Measurements from ENCODE around the gene SH3RF3. TPM values are rescaled to one million over a fixed set of nuclear protein-coding genes. Genes with fewer than 3 reads are reported as not detected.

The SH3RF3 gene
- polyA plus RNA-seq, 4 donors = 4.8 to 5.7 (median 5.1) TPM

GRCh38 chr2:109501461-109501860, 372.5 kb downstream of the SH3RF3 start:
- DNase-seq (ENCODE audit: low read depth in 4 of 4, low spot score in 3 of 4) = no peak

DNA sequence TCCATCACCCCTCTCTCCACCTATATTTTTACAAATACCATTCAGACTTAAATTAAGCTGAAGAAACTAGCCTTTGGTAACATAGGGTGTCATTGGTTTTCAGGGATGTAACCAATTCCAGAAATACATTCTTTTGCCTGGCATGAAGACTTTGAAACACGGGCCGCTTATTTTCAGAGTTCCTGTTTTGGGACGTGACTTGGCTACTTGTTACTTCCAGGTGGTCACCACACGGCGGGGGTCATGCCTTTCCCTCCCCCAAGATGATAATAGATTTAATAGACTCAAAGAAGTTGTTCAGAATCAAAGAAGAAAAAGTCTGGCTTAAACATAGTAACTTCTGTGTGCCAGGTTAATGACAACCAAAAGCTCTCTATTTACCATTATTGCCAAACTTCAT, 374.2 kb downstream of the SH3RF3 start:
- no peak for DNase-seq (ENCODE audit: low read depth in 4 of 4, low spot score in 3 of 4)

GRCh38 chr2:109507217-109507616, 378.2 kb downstream of the SH3RF3 start:
- DNase-seq (ENCODE audit: low read depth in 4 of 4, low spot score in 3 of 4) = no peak

DNA sequence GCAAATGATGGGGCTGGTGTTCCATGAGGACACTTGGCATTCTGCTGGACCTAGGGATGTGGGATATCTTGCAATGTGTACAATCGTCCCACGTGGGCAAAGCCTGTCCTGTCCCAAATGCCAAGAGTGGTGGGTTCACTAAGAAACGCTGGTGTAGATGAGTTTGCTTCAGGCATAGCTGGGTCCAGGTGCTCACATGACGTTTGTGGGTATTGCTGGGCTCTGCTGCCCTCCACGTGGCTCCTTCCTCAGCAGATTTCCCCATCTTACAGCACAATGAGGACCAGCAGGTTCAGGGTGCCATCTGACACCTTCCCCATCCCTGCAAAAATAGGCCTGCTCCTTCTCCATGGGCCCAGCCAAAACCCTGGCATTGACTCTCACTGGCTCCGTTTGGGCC, 378.8 kb downstream of the SH3RF3 start:
- no peak for DNase-seq (ENCODE audit: low read depth in 4 of 4, low spot score in 3 of 4)

DNA sequence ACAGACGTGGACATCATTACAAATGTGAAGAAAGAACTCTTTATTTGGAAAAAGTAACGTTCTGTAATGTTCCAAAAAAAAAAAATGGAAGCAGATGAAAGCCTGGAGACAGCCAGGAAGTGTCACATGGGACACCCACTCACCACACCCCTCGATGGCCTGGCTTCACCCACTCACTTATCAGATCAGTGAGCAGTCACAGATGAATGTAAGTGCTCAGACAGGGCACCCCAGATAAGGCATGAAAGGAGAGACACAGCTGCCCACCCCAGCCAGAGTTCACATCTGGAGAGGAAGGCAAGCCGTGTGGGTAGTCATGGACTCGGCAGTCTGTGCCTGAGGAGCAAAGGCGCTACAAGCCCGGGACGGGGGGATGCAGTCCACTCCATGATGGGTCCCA, 379.6 kb downstream of the SH3RF3 start:
- DNase-seq (ENCODE audit: low read depth in 4 of 4, low spot score in 3 of 4) = no peak

DNA sequence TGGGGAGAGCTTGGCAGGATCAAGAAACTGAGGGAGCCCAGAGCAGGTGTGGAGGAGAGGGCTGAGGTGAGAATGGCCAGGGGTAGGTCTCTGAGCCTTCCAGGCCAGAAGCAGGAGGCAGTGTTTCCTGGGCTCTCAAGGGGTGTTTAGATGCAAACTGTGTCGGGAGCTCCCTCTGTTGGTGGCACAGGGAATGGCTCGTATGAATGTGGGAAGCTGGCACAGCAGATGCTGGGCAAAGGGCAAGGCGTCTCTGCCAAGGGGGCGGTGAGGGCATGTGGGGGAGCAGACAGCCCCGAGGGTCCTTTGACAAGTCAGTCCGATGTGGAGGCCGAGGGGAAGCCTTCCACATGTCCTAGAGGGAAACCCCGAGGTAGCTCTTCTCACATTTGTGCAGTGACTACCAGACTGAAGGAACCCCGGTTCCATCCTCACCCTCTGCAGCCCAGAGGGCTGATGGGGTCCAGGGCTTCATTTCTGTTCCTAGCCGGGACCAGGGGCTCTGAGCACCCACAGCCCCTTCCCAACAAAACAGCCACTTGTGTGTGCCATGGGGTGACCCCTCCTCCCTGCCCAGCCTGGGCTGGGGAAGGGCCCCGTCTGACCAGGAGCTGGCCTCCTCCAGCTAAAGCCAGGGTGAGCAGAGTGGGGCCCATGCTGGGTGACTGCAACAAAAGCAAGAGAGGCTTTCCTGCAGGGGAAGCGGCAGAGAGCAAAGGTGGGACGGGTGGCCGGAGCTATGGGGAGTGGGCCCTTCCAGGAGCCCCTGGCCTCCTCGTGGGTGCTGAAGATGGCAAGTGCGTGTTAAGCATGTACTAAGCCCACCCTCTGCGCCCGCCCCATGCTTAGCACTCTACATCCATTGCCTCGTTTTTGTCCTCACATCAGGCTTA, 381.4 kb downstream of the SH3RF3 start:
- DNase-seq (ENCODE audit: low read depth in 4 of 4, low spot score in 3 of 4) = peak; percentile 63 to 73 (median 70)

DNA sequence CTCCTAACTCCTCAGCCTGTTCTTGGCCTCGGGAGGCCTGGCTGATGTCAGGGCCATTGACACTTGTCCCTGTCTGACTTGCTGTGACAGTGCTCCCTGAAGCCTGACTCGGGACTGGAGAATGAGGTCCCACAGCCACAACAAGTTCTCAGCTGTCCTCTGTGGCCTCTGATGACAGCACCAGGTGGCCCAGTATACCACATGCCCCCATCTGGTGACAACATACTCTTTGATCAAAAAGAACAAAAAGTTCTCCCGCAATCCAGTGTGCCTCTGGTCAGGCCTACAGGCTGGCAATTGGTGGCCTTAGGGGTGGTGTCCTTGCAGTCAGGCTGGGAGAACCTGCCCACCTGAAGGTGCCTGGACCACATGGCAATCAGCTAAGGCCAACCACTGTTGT, 382.2 kb downstream of the SH3RF3 start:
- no peak for DNase-seq (ENCODE audit: low read depth in 4 of 4, low spot score in 3 of 4)

GRCh38 chr2:109512076-109512475, 383.1 kb downstream of the SH3RF3 start:
- no peak for DNase-seq (ENCODE audit: low read depth in 4 of 4, low spot score in 3 of 4)

DNA sequence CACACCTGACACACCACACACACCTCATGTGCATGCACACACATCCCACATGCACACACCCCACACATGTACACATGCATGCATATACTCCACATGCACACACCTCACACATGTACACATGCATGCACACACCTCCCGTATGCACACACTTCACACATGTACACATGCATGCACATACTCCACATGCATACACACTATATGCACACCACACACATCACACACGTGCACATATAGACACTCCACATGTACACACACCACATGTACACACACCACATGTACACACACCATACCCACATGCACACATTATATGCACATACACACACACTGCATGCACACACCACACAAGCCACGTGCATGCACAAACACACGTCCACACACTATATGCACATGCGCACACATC, 384.2 kb downstream of the SH3RF3 start:
- DNase-seq (ENCODE audit: low read depth in 4 of 4, low spot score in 3 of 4) = no peak

GRCh38 chr2:109513749-109514588, 385.0 kb downstream of the SH3RF3 start:
- DNase-seq (ENCODE audit: low read depth in 4 of 4, low spot score in 3 of 4) = no peak

- DNase-seq (ENCODE audit: low read depth in 4 of 4, low spot score in 3 of 4) = no peak
These were observed 385.9 kb downstream of the SH3RF3 start for GRCh38 chr2:109514857-109515256.

DNA sequence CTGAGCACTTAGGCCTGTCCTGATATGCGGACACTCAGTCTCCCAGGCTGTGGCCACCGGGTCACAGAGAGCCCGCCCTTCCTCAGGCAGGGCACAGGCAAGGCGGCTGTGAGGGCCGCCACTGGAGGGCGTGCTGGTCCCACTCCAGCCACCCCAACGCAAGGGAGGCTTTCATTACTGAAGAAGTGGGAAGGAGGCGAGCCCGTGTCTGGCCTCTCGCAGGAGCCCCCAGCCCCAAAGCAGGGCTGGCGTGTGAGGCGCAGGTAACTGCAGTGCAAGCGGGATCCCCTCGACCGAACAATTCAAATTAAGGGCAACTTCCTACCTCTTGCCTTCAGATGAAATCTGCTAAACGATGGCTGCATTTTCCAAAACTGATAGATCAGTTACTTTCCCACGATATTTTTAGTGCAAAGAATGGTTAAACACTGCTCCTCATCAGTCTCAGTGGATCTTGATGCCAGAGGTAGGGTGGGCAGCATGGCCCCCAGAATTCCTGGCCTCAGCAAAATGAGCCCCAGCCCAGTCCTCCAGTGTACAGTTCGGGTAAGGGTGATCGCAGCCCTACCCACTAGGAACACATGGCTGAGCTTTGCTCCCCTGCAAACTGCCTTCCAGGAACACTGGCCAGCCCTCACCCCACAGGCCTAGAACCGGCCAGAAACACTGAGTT, 387.6 kb downstream of the SH3RF3 start:
- DNase-seq (ENCODE audit: low read depth in 4 of 4, low spot score in 3 of 4) = no peak

DNA sequence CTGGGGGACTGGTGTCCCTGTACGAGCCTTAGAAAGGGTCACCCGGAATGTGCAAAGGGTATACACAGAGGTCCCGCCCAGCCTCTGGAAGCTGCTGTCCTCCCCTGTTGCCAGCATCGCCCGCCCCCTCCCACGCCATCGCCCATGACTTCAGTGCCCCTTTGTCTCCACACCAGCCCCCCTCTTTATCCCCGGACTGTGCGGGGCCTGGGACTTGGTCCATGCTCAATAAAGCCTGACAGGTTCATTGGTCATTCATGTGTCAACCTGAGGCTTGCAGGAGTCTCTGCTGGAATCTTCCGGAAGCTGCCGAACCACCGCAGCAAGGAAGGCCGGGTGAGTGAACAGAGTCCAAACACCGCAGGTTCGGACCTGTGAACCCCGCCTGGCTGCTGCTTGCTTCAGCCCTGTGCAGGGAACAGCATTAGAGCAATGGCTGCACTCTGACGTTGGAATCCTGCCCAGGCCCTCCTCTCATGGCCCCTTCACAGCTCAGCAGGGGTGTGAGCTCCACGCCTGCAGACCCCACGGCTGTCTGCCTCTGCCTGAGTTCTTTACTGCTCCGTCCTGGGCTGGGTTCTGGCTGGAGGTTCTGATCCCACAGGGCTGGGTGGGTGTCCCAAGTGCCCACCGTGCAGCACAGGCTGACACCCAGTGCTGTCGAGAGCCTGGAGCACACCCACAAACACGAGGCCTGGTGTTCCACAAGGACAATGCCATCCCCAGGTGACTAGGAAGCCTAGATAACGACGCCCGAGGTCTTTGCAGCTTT, 388.3 kb downstream of the SH3RF3 start:
- DNase-seq (ENCODE audit: low read depth in 4 of 4, low spot score in 3 of 4) = no peak

DNA sequence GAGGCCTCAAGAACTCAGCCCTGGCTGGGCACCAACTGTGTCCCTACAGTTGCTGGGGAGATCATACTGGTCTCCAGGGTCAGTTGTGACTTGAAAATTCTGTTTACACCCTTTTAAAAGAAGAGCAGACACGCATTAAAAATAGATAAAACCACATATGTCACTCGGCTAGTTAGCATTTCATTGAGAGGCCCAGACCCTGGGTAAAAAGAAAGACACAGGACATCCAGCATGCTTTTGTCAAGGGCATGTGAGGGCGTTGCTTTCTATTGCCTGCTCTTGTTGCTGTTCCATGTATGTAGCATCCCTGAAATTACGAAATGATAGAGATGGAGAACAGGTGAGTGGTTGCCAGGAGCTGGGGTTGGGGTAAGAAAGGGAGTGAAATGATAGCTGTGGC, 390.5 kb downstream of the SH3RF3 start:
- DNase-seq (ENCODE audit: low read depth in 4 of 4, low spot score in 3 of 4) = no peak

DNA sequence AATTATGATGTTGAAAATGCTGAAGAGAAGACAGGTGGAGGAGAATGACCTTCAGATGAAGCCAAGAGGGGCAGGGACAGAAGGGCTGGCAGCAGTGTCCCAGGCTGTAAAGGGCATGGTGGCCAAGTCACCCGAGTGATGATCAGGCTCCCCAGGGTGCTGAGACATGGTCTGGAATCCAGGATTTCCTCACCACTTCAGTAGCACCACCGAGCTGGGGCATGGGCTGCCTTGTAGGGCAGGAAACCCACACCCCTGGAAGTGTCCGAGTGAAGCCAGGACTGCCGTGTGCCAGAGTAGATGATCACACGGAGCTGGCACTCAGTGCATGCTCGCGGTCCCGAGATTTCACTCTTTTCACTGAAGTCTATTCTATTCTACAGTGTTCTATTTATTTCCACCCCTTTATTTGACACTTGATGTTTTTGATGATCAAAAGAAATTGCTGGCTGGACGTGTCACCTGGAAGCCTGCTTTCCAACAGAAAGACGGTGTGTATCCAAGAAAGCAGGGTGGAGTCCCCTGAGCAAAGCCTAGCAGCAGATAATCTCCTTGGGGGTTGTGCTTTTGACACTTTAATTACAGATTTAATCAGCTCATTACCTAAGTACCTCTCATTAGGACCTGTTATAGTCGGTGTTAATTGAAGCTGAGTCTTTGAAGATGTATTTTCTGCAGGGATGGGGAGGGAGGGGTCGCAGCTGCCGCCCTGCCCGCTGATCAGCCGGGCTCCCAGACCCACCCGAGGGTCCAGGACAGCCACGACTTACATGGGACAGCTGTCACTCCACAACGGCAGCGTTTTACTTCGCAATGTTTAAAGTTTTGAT, 392.4 kb downstream of the SH3RF3 start:
- no peak for DNase-seq (ENCODE audit: low read depth in 4 of 4, low spot score in 3 of 4)

DNA sequence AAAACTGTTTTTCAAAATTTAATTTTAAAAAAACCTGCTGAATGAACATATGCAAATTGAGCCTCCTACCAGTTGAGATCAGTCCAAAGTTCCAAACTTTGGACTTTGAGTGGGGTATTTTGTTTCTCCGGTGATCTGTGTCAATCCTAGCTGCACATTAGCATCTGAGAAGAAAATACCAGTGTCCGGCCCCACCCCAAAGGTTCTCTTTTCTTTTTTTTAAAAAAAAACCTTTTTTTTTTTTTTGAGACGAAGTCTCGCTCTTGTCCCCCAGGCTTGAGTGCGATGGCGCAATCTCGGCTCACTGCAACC, 393.0 kb downstream of the SH3RF3 start:
- no peak for DNase-seq (ENCODE audit: low read depth in 4 of 4, low spot score in 3 of 4)

- DNase-seq (ENCODE audit: low read depth in 4 of 4, low spot score in 3 of 4) = no peak
These were observed 394.1 kb downstream of the SH3RF3 start for GRCh38 chr2:109523121-109523520.

- no peak for DNase-seq (ENCODE audit: low read depth in 4 of 4, low spot score in 3 of 4)
These were observed 394.7 kb downstream of the SH3RF3 start for GRCh38 chr2:109523536-109524361.

GRCh38 chr2:109525836-109526235, 396.8 kb downstream of the SH3RF3 start:
- DNase-seq (ENCODE audit: low read depth in 4 of 4, low spot score in 3 of 4) = no peak
